Endothelial cell of umbilical vein (primary cell): ENCODE results near the gene CMTR2. TPM values are rescaled to one million over a fixed set of nuclear protein-coding genes. Genes with fewer than 3 reads are reported as not detected.

Source experiments
- BruUV-seq: library from RNA; stranded (reverse); fragments of 400-500 nt; replicated peaks from 2 replicates; lab custom pipeline; 2021; lab: Mats Ljungman, UMichigan
- CTCF ChIA-PET: fragments of 300-600, 350-600 bp; sonication (Branson Sonifier 250); formaldehyde crosslinking; loops from one replicate; lab custom pipeline; 2021; ENCODE audit warnings: antibody characterized with exemption, inconsistent platforms; lab: Charles Lee
- POLR2A ChIA-PET: fragments of 300-600, 350-600 bp; sonication (Branson Sonifier 250); formaldehyde crosslinking; loops from one replicate; lab custom pipeline; 2021; ENCODE audit warnings: antibody characterized with exemption, inconsistent platforms; lab: Charles Lee
- DNase-seq: peaks from one replicate; pipeline ENCODE4 v3.0.0-alpha.2; 2011; ENCODE audit warnings: low read depth, low spot score
- FAIRE-seq: peaks from 2 replicates; lab custom pipeline; 2011; peaks lifted over from hg19 to GRCh38; lab: Jason Lieb, UNC
- H2AFZ ChIP-seq: 2 replicates; pipeline ENCODE4 v1.6.0; 2012; ENCODE audit warnings: low read depth, low read length, control low read depth, inconsistent platforms
- H3K27ac ChIP-seq: 2 replicates; pipeline ENCODE4 v1.5.1; 2011; ENCODE audit warnings: low read depth, mild to moderate bottlenecking, control low read depth, low read length, moderate library complexity; ENCODE audit not compliant: insufficient read depth
- H3K27me3 ChIP-seq, 2 experiments: 2 replicates each; pipeline versions ENCODE4 v1.6.0 to v1.6.1; 2011; ENCODE audit warnings: low read length in 2 of 2, mixed read lengths in 1 of 2; ENCODE audit not compliant: control insufficient read depth in 2 of 2, insufficient read depth in 2 of 2
- H3K36me3 ChIP-seq, 2 experiments: 2 replicates in 1 of 2; 3 replicates in 1 of 2; pipeline ENCODE4 v1.5.1; 2011; ENCODE audit warnings: low read length in 2 of 2, mild to moderate bottlenecking in 1 of 2, moderate library complexity in 1 of 2; ENCODE audit not compliant: control insufficient read depth in 2 of 2, insufficient read depth in 2 of 2; ENCODE audit errors: extremely low read depth in 1 of 2
- H3K4me1 ChIP-seq: 3 replicates; pipeline ENCODE4 v1.5.1; 2011; ENCODE audit warnings: mild to moderate bottlenecking, low read length; ENCODE audit not compliant: control insufficient read depth, insufficient read depth; ENCODE audit errors: extremely low read depth
- H3K4me2 ChIP-seq: 2 replicates; pipeline ENCODE4 v1.6.1; 2011; ENCODE audit warnings: low read length, control low read depth, mixed read lengths; ENCODE audit not compliant: insufficient read depth
- H3K4me3 ChIP-seq, 3 experiments: fragments of 200-600 bp in 1 of 3; sonication (generic), shearing (Covaris generic) in 1 of 3; replicated peaks in 1 of 3; 2 replicates each; pipeline ENCODE4 v1.5.1; 2011 to 2016; ENCODE audit warnings: control low read depth in 3 of 3, low read length in 3 of 3, mild to moderate bottlenecking in 2 of 3, inconsistent platforms in 1 of 3, low read depth in 1 of 3, moderate library complexity in 1 of 3; ENCODE audit not compliant: insufficient read depth in 1 of 3
- H3K79me2 ChIP-seq: 2 replicates; pipeline ENCODE4 v1.6.0; 2012; ENCODE audit warnings: low read length, inconsistent platforms; ENCODE audit not compliant: control insufficient read depth, insufficient read depth
- H3K9ac ChIP-seq: replicated peaks from 2 replicates; pipeline ENCODE3; 2011; ENCODE audit warnings: low read length, control low read depth; ENCODE audit not compliant: insufficient read depth; ENCODE audit errors: extremely low read depth
- H3K9me1 ChIP-seq: replicated peaks from 3 replicates; pipeline ENCODE4 v1.6.0; 2011; ENCODE audit warnings: mild to moderate bottlenecking, low read length; ENCODE audit not compliant: control insufficient read depth, insufficient read depth; ENCODE audit errors: extremely low read depth
- H3K9me3 ChIP-seq: replicated peaks from 2 replicates; pipeline ENCODE4 v1.5.1; 2012; ENCODE audit warnings: low read length, inconsistent platforms; ENCODE audit not compliant: control insufficient read depth, insufficient read depth
- H4K20me1 ChIP-seq: replicated peaks from 2 replicates; pipeline ENCODE3; 2011; ENCODE audit warnings: mild to moderate bottlenecking, low read length; ENCODE audit not compliant: control insufficient read depth, insufficient read depth; ENCODE audit errors: extremely low read depth
- EZH2 ChIP-seq: IDR thresholded peaks from 2 replicates; pipeline ENCODE4 v1.6.1; 2012; ENCODE audit warnings: borderline replicate concordance, low read depth, mild to moderate bottlenecking, moderate library complexity, low read length, inconsistent platforms; ENCODE audit not compliant: severe bottlenecking
- FOS ChIP-seq: IDR thresholded peaks from 2 replicates; pipeline ENCODE4 v1.6.1; 2011; ENCODE audit warnings: mild to moderate bottlenecking, low read length, moderate library complexity, borderline replicate concordance; ENCODE audit not compliant: insufficient read depth
- GATA2 ChIP-seq: IDR thresholded peaks from 2 replicates; pipeline ENCODE4 v1.7.0; 2011; ENCODE audit warnings: low read depth, mild to moderate bottlenecking, moderate library complexity, mixed read lengths, low read length; ENCODE audit not compliant: insufficient read length, insufficient read depth
- JUN ChIP-seq: IDR thresholded peaks from 2 replicates; pipeline ENCODE4 v1.6.1; 2011; ENCODE audit warnings: borderline replicate concordance, low read depth; ENCODE audit not compliant: insufficient read length, insufficient read depth
- MYC ChIP-seq: IDR thresholded peaks from one replicate; pipeline ENCODE4 v1.6.1; 2011; ENCODE audit warnings: mild to moderate bottlenecking, low read depth, low read length
- POLR2A ChIP-seq: IDR thresholded peaks from 2 replicates; pipeline ENCODE4 v1.6.1; 2012; ENCODE audit warnings: low read depth, mild to moderate bottlenecking, control low read depth, low read length
- POLR2AphosphoS5 ChIP-seq: IDR thresholded peaks from 2 replicates; pipeline ENCODE4 v1.6.1; 2012; ENCODE audit warnings: low read depth, mild to moderate bottlenecking, control low read depth, low read length, moderate library complexity; ENCODE audit not compliant: insufficient read depth
- dilution Hi-C: fragments of 300-500 bp; cut with MboI; formaldehyde crosslinking; loops from one replicate; pipeline ENCODE4 v1.15.0; 2019; ENCODE audit warnings: low sequenced_read_pairs; ENCODE audit not compliant: extremely low pct_ligation_motif_present
- intact Hi-C: fragments of 100-400 bp; cut with micrococcal nuclease; formaldehyde crosslinking; loops from one replicate; pipeline ENCODE4 v1.10.0; 2022
- polyA plus RNA-seq, 4 experiments: library from polyadenylated mRNA; depleted of rRNA in 3 of 4; stranded (reverse) in 3 of 4; unstranded in 1 of 4; fragments of >200 nt; gene quantifications; 2 replicates each; pipeline versions ENCODE4 v1.2.1 to v1.2.3, GENCODE V29; 2011 to 2012; ENCODE audit warnings: missing spikeins in 1 of 4
- total RNA-seq: library from RNA; stranded (reverse); gene quantifications from 2 replicates; pipeline ENCODE4 v1.2.3, GENCODE V29; 2021
- TF ChIP-seq, protein P1 (sequence below), 2 donors: IDR thresholded peaks; 1 replicate in 1 of 2; 2 replicates in 1 of 2; pipeline ENCODE4 v1.5.1; 2011; ENCODE audit warnings: low read length in 2 of 2, mild to moderate bottlenecking in 2 of 2, moderate library complexity in 2 of 2, control low read depth in 1 of 2, inconsistent platforms in 1 of 2, low read depth in 1 of 2; ENCODE audit not compliant: insufficient read depth in 1 of 2; ENCODE audit errors: extremely low read depth in 1 of 2
- TF ChIP-seq, protein P2 (sequence below): IDR thresholded peaks from 2 replicates; pipeline ENCODE4 v1.6.1; 2011; ENCODE audit not compliant: insufficient read depth, insufficient read length

CMTR2 gene
- total and polyA plus RNA-seq, 2 donors (not counting 3 experiments of a cell fraction or from before 2014, with no cell fraction given), result 11.6 to 18.8 TPM

DNA sequence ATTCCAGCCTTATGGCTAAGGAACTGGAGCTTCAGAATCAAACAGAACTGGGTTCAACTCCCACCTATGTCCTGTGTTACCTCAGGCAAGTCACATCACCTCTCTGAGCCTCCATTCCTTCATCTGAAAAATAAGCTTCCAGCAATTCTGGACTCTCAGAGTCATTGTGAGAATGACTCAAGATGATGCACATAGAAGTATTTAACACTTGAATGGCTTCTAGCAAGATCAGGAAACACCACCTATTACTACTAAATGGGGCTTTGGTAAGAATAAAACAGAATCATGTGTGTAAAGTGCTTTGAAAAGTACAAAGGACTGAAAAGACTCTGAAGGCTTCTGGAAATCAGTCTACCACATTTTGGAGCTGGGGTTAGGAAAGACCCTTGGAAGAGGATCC is 38.5 kb upstream of the CMTR2 start:
- no peak for TF ChIP-seq EZH2
- no peak for TF ChIP-seq FOS
- no peak for TF ChIP-seq MYC
- TF ChIP-seq JUN, result no peak
- TF ChIP-seq POLR2A, result no peak
- TF ChIP-seq, protein P1, sequence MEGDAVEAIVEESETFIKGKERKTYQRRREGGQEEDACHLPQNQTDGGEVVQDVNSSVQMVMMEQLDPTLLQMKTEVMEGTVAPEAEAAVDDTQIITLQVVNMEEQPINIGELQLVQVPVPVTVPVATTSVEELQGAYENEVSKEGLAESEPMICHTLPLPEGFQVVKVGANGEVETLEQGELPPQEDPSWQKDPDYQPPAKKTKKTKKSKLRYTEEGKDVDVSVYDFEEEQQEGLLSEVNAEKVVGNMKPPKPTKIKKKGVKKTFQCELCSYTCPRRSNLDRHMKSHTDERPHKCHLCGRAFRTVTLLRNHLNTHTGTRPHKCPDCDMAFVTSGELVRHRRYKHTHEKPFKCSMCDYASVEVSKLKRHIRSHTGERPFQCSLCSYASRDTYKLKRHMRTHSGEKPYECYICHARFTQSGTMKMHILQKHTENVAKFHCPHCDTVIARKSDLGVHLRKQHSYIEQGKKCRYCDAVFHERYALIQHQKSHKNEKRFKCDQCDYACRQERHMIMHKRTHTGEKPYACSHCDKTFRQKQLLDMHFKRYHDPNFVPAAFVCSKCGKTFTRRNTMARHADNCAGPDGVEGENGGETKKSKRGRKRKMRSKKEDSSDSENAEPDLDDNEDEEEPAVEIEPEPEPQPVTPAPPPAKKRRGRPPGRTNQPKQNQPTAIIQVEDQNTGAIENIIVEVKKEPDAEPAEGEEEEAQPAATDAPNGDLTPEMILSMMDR (IDR thresholded peaks at IDR 0.05; ENCODE audit: extremely low read depth in 1 of 2, insufficient read depth in 1 of 2, low read depth in 1 of 2, low read length in 2 of 2), result no peak
- no peak for TF ChIP-seq POLR2AphosphoS5
- TF ChIP-seq GATA2, result no peak
- TF ChIP-seq, protein P2, sequence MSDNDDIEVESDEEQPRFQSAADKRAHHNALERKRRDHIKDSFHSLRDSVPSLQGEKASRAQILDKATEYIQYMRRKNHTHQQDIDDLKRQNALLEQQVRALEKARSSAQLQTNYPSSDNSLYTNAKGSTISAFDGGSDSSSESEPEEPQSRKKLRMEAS, result no peak
- Histone ChIP-seq H2AFZ (no peak overlapping the region), H3K4me2 (no peak overlapping the region), H3K36me3 (no peaks in the 10 kb centered on the region), H3K9me3 (no peaks in the 10 kb centered on the region), H3K9me1 (no peaks in the 10 kb centered on the region), H3K27ac (no peak overlapping the region), H3K9ac (no peak overlapping the region), H3K79me2 (no peaks in the 10 kb centered on the region), H4K20me1 (no peaks in the 10 kb centered on the region), H3K4me1 (no peaks in the 10 kb centered on the region), H3K27me3 (no peaks in the 10 kb centered on the region), H3K4me3 (no peak overlapping the region)
- CTCF ChIA-PET, result interaction anchor here (4.4 kb wide), 1 partner anchor 16 kb away, joined by 38 read pairs; no protein-coding TSS in a partner anchor
- POLR2A ChIA-PET, result no interaction called here
- no TSS peak for BruUV-seq
- DNase-seq (no peak), FAIRE-seq (no peak)
- dilution Hi-C loops, result no loop called here
- intact Hi-C loops, result no loop called here
